B cell (primary cell): ENCODE measurements around the gene P2RX5. TPM values are rescaled to one million over a fixed set of nuclear protein-coding genes. Genes with fewer than 3 reads are reported as not detected.

Experiments
- ATAC-seq: fragments of 200-7000 bp; cut with Tn5 transposase; one replicate; pipeline ENCODE4 v1.10.0; 2021; ENCODE audit warnings: low read depth, mild to moderate bottlenecking, moderate number of reproducible peaks, moderate library complexity
- CTCF ChIA-PET: fragments of 350-600 bp; sonication (Branson Sonifier 250); formaldehyde crosslinking; loops from one replicate; lab custom pipeline; 2021; ENCODE audit warnings: antibody characterized with exemption, inconsistent platforms; lab: Charles Lee
- POLR2A ChIA-PET: fragments of 350-600 bp; sonication (Branson Sonifier 250); formaldehyde crosslinking; loops from one replicate; lab custom pipeline; 2021; ENCODE audit warnings: antibody characterized with exemption; lab: Charles Lee
- DNase-seq: peaks from one replicate; pipeline ENCODE4 v3.0.0; 2013
- H2AFZ ChIP-seq: 2 replicates; pipeline ENCODE4 v1.6.1; 2012; ENCODE audit warnings: mild to moderate bottlenecking, low read depth, low read length; ENCODE audit not compliant: insufficient read depth, poor library complexity, severe bottlenecking
- H3K27ac ChIP-seq, 2 donors: 1 replicate in 1 of 2; 2 replicates in 1 of 2; pipeline ENCODE4 v1.5.1; 2012 to 2013; ENCODE audit warnings: low read length in 2 of 2, mild to moderate bottlenecking in 2 of 2, moderate library complexity in 1 of 2
- H3K27me3 ChIP-seq, 4 experiments: fragments of 200-600 bp in 1 of 4; sonication (generic) in 1 of 4; replicated peaks in 1 of 4; 1 replicate in 2 of 4; 2 replicates in 2 of 4; pipeline versions ENCODE4 v1.6.1 to v1.7.0; 2013 to 2016; ENCODE audit warnings: low read length in 3 of 4, mild to moderate bottlenecking in 2 of 4, mixed read lengths in 1 of 4, moderate library complexity in 1 of 4; ENCODE audit not compliant: insufficient read depth in 4 of 4, control insufficient read depth in 3 of 4; ENCODE audit errors: control extremely low read depth in 1 of 4
- H3K36me3 ChIP-seq, 2 experiments: replicated peaks in 1 of 2; 1 replicate in 1 of 2; 2 replicates in 1 of 2; pipeline versions ENCODE4 v1.6.1 to v1.7.1; 2013; ENCODE audit warnings: low read length in 1 of 2; ENCODE audit not compliant: insufficient read depth in 2 of 2, control insufficient read depth in 1 of 2; ENCODE audit errors: control extremely low read depth in 1 of 2, extremely low read depth in 1 of 2
- H3K4me1 ChIP-seq, 2 donors: fragments of 200-600 bp in 1 of 2; sonication (generic) in 1 of 2; 1 replicate in 1 of 2; 2 replicates in 1 of 2; pipeline versions ENCODE4 v1.5.1 to v1.6.1; 2013 to 2017; ENCODE audit warnings: low read length in 2 of 2; ENCODE audit not compliant: control insufficient read depth in 2 of 2, insufficient read depth in 2 of 2
- H3K4me2 ChIP-seq: replicated peaks from 2 replicates; pipeline ENCODE3; 2012; ENCODE audit warnings: mild to moderate bottlenecking, low read depth, low read length; ENCODE audit not compliant: poor library complexity, severe bottlenecking
- H3K4me3 ChIP-seq, 5 experiments: fragments of 200-600 bp in 1 of 5; sonication (generic) in 1 of 5; 1 replicate in 3 of 5; 2 replicates in 2 of 5; pipeline versions ENCODE4 v1.5.1 to v1.7.0; 2011 to 2016; ENCODE audit warnings: low read length in 4 of 5, mild to moderate bottlenecking in 4 of 5, low read depth in 2 of 5, control low read depth in 1 of 5, moderate library complexity in 1 of 5; ENCODE audit not compliant: insufficient read depth in 1 of 5; ENCODE audit errors: control extremely low read depth in 1 of 5, extremely low read depth in 1 of 5
- H3K79me2 ChIP-seq: fragments of 200-600 bp; sonication (generic); one replicate; pipeline ENCODE4 v1.6.0; 2016; ENCODE audit warnings: low read length; ENCODE audit not compliant: control insufficient read depth, insufficient read depth
- H3K9ac ChIP-seq: fragments of 200-600 bp; sonication (generic); 2 replicates; pipeline ENCODE4 v1.6.1; 2017; ENCODE audit warnings: mild to moderate bottlenecking, low read length, moderate library complexity
- H3K9me3 ChIP-seq, 3 donors: one replicate each; pipeline versions ENCODE4 v1.6.1 to v1.7.1; 2013; ENCODE audit warnings: low read length in 2 of 3; ENCODE audit not compliant: control insufficient read depth in 2 of 3, insufficient read depth in 1 of 3; ENCODE audit errors: control extremely low read depth in 1 of 3
- H4K20me1 ChIP-seq: 2 replicates; pipeline ENCODE4 v1.6.0; 2012; ENCODE audit warnings: mild to moderate bottlenecking, low read length; ENCODE audit not compliant: insufficient read depth, control insufficient read depth, poor library complexity, severe bottlenecking
- H3K27ac Mint-ChIP-seq: one replicate; pipeline ENCODE4 v1.8.0; 2021; ENCODE audit warnings: mixed read lengths
- H3K27me3 Mint-ChIP-seq: one replicate; pipeline ENCODE4 v1.8.0; 2021; ENCODE audit warnings: mixed read lengths
- H3K4me1 Mint-ChIP-seq: one replicate; pipeline ENCODE4 v1.8.0; 2021; ENCODE audit warnings: mixed read lengths
- H3K4me3 Mint-ChIP-seq: one replicate; pipeline ENCODE4 v1.8.0; 2021; ENCODE audit warnings: mixed read lengths
- H3K9me3 Mint-ChIP-seq: one replicate; pipeline ENCODE4 v1.8.0; 2022; ENCODE audit warnings: mixed read lengths; ENCODE audit not compliant: insufficient read depth
- CTCF ChIP-seq: fragments of 200-600 bp; IDR thresholded peaks from one replicate; pipeline ENCODE4 v1.8.0; 2022; ENCODE audit warnings: antibody characterized with exemption, mild to moderate bottlenecking
- EZH2 ChIP-seq: IDR thresholded peaks from 2 replicates; pipeline ENCODE4 v1.6.1; 2012; ENCODE audit warnings: borderline replicate concordance, low read depth, mild to moderate bottlenecking, moderate library complexity, low read length; ENCODE audit not compliant: insufficient read depth, poor library complexity, severe bottlenecking
- WGBS: methylation state at CpG from one replicate; pipeline ENCODE4 v1.1.5; 2013; ENCODE audit warnings: missing lambda C conversion rate; ENCODE audit not compliant: insufficient coverage; 5-methylcytosine and 5-hydroxymethylcytosine counted together
- intact Hi-C: fragments of 100-400 bp; cut with micrococcal nuclease; formaldehyde crosslinking; loops from one replicate; pipeline ENCODE4 v1.10.0; 2022
- polyA plus RNA-seq: library from polyadenylated mRNA; depleted of rRNA; stranded (reverse); fragments of >200 nt; gene quantifications from 2 replicates; pipeline ENCODE4 v1.2.3, GENCODE V29; 2012
- total RNA-seq, 2 donors: library from RNA; stranded (reverse); fragments of 120-200 nt in 1 of 2; gene quantifications; 1 replicate in 1 of 2; 2 replicates in 1 of 2; pipeline versions ENCODE4 v1.2.3 to v1.2.4, GENCODE V29; 2013 to 2022

Gene P2RX5
- total and polyA plus RNA-seq, 2 donors (not counting 1 experiment from before 2014, with no cell fraction given) = 405 to 745 TPM

GRCh38 chr17:3656755-3657587, 39.0 kb downstream of the P2RX5 start:
- H3K9ac ChIP-seq = no peak overlapping the region
- no peaks in the 10 kb centered on the region for H3K79me2 ChIP-seq
- no peak overlapping the region for H3K27ac ChIP-seq
- H4K20me1 ChIP-seq = no peaks in the 10 kb centered on the region
- Mint-ChIP-seq H3K27me3 (no peaks in the 10 kb centered on the region), H3K27ac (no peak overlapping the region), H3K4me1 (peaks cover 2% of the 10 kb centered on the region), H3K9me3 (no peaks in the 10 kb centered on the region), H3K4me3 (no peak overlapping the region)
- H3K4me1 ChIP-seq = peaks cover 0 to 4% of the 10 kb centered on the region in 2 donors
- DNase-seq = no peak
- intact Hi-C loops = no loop called here
- TF ChIP-seq CTCF = no peak
- no peak for TF ChIP-seq EZH2
- no peaks in the 10 kb centered on the region for H3K9me3 ChIP-seq
- no peak for ATAC-seq
- 97% methylated on average over 11 of the region's 16 CpGs for WGBS
- ChIA-PET POLR2A (interaction anchor here (0.6 kb wide), 1 partner anchor 972 kb away, joined by 5 read pairs; no protein-coding TSS in a partner anchor), CTCF (no interaction called here)
- H3K4me3 ChIP-seq = no peak overlapping the region
- no peak overlapping the region for H2AFZ ChIP-seq
- no peaks in the 10 kb centered on the region for H3K27me3 ChIP-seq
- H3K36me3 ChIP-seq = peaks cover 1 to 3% of the 10 kb centered on the region in 2 experiments
- H3K4me2 ChIP-seq = no peak overlapping the region

DNA sequence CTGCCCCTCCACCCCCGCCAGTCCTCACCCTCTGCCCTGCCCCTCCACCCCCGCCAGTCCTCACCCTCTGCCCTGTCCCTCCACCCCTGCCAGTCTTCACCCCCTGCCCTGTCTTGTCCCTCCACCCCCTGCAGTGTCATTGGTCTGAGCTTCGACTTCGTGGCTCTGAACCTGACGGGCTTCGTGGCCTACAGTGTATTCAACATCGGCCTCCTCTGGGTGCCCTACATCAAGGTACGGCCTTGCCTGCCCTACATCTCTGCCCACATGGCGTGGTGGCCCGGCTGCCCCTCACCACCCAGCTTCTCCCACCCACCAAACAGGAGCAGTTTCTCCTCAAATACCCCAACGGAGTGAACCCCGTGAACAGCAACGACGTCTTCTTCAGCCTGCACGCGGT, 39.6 kb downstream of the P2RX5 start:
- Mint-ChIP-seq H3K4me3 (no peak overlapping the region), H3K27ac (no peak overlapping the region), H3K4me1 (peaks cover 2% of the 10 kb centered on the region), H3K9me3 (no peaks in the 10 kb centered on the region), H3K27me3 (no peaks in the 10 kb centered on the region)
- intact Hi-C loops = no loop called here
- no peak for ATAC-seq
- Histone ChIP-seq H3K9me3 (no peaks in the 10 kb centered on the region), H3K79me2 (no peaks in the 10 kb centered on the region), H2AFZ (no peak overlapping the region), H3K27me3 (no peaks in the 10 kb centered on the region), H4K20me1 (no peaks in the 10 kb centered on the region), H3K4me1 (peaks cover 0 to 4% of the 10 kb centered on the region in 2 donors), H3K27ac (no peak overlapping the region), H3K4me3 (no peak overlapping the region), H3K36me3 (peaks cover 1 to 3% of the 10 kb centered on the region in 2 experiments), H3K4me2 (no peak overlapping the region), H3K9ac (no peak overlapping the region)
- 94% methylated on average over 12 of the region's 16 CpGs for WGBS
- ChIA-PET POLR2A (interaction anchor here (0.6 kb wide), 1 partner anchor 972 kb away, joined by 5 read pairs; no protein-coding TSS in a partner anchor), CTCF (no interaction called here)
- no peak for DNase-seq
- TF ChIP-seq CTCF = no peak
